Breast epithelium (tissue), 3 donors: ENCODE results near the gene OR51B6.

Experiments
- CTCF ChIP-seq, 3 donors: fragments of 450-650 bp; IDR thresholded peaks; one replicate each; pipeline ENCODE4 v1.5.1; 2016 to 2017; ENCODE audit warnings: antibody characterized with exemption in 3 of 3, mild to moderate bottlenecking in 3 of 3, moderate library complexity in 3 of 3
- POLR2A ChIP-seq: fragments of 450-650 bp; IDR thresholded peaks from one replicate; pipeline ENCODE4 v1.6.1; 2016; ENCODE audit warnings: antibody characterized with exemption, mild to moderate bottlenecking, moderate library complexity

GRCh38 chr11:5368502-5369043 is 17.3 kb downstream of the OR51B6 start:
- TF ChIP-seq CTCF (IDR thresholded peaks at IDR 0.05) (no peak), POLR2A (no peak)
